ENCODE measurements around the gene COL15A1.

DNA sequence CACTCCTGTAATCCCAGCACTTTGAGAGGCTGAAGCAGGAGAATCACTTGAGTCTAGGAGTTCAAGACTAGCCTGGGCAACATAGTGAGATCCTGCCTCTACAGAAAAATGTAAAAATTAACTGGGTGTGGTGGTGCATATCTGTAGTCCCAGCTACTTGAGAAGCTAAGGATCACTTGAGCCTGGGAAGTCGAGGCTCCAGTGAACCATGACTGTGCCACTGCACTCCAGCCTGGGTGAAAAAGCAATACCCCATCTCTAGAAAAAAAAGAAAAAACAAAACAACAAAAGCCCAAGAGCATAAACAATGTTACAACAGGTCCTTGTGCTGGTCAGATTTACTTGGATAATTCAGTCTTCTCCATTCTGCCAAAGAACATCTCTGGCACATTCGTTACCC lies 116.9 kb downstream of the COL15A1 start:
- TF ChIP-seq, protein P1, sequence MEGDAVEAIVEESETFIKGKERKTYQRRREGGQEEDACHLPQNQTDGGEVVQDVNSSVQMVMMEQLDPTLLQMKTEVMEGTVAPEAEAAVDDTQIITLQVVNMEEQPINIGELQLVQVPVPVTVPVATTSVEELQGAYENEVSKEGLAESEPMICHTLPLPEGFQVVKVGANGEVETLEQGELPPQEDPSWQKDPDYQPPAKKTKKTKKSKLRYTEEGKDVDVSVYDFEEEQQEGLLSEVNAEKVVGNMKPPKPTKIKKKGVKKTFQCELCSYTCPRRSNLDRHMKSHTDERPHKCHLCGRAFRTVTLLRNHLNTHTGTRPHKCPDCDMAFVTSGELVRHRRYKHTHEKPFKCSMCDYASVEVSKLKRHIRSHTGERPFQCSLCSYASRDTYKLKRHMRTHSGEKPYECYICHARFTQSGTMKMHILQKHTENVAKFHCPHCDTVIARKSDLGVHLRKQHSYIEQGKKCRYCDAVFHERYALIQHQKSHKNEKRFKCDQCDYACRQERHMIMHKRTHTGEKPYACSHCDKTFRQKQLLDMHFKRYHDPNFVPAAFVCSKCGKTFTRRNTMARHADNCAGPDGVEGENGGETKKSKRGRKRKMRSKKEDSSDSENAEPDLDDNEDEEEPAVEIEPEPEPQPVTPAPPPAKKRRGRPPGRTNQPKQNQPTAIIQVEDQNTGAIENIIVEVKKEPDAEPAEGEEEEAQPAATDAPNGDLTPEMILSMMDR (optimal IDR thresholded peaks at IDR 0.05 in 1 of 3, IDR thresholded peaks at IDR 0.05 in 1 of 3, conservative IDR thresholded peaks at IDR 0.05 in 1 of 3; ENCODE audit: extremely low read depth in 1 of 3, insufficient read depth in 2 of 3, low read length in 3 of 3), result no peak
- no peak for TF ChIP-seq EZH2 (IDR thresholded peaks at IDR 0.05; ENCODE audit: low read length)
